ENCODE results near the gene NLRC5. TPM values are rescaled to one million over a fixed set of nuclear protein-coding genes. Genes with fewer than 3 reads are reported as not detected.
"Not testable (repeated sequence)": the region's sequence is repeated elsewhere in the genome, so short reads cannot be mapped to it uniquely, and the experiment has no call there.

Gene NLRC5
- total and polyA plus RNA-seq, 2 donors (not counting 3 experiments of a cell fraction or from before 2014, with no cell fraction given) = 7.4 to 26.3 TPM

DNA sequence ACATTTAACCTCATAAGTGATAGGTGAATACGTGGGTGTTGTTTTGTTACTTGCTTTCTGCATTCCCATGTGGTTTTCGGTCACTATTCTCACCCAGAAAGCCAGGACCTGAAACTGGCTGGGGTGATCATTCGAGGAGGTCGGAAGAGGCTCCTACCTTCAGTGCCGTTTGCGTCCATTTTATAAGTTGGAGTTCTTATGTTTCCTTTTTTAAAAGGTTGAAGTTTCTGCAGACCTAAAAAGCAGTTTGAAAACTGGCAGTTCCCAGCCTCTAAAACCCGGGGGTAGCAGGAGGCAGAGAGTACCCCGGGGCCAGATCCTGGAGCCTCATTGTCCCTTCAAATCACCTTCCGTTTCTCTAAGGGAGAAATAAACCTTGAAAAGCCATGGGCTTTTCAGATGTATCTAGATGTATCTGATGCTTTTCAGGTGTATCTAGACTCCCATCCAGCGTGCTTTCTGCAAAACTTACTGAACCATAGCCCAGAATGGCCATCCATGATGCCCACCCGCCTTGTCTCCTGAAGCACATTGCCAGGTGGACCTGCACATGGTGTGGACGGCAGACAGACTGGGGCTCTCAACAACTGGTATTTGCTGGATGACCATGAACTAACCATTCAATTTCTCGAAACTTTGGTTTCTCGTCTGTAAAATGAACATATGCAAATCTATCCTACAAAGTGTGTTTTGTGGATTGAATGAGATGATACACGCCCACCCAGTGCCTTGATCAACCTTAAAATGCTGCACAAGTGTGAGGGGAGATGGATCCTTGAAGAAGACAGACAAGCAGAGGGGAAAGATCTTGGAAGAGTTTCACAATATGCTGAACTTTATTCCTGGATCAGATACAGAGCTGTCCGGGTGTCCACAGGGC is 1.3 kb downstream of the NLRC5 start:
- Histone ChIP-seq H3K9ac (replicated peaks; ENCODE audit: extremely low read depth, insufficient read depth, low read length) (no peak overlapping the region), H3K9me3 (replicated peaks; ENCODE audit: control insufficient read depth, insufficient read depth, low read length) (no peaks in the 10 kb centered on the region), H3K4me3 (replicated peaks in 1 of 3; ENCODE audit: insufficient read depth in 1 of 3, low read depth in 1 of 3, low read length in 3 of 3) (no peak overlapping the region), H3K79me2 (ENCODE audit: control insufficient read depth, insufficient read depth, low read length) (peaks cover 6% of the 10 kb centered on the region), H2AFZ (ENCODE audit: low read depth, low read length) (no peak overlapping the region), H3K4me1 (ENCODE audit: control insufficient read depth, extremely low read depth, insufficient read depth, low read length) (peaks cover 15% of the 10 kb centered on the region), H4K20me1 (replicated peaks; ENCODE audit: control insufficient read depth, extremely low read depth, insufficient read depth, low read length) (no peaks in the 10 kb centered on the region), H3K27me3 (ENCODE audit: control insufficient read depth in 2 of 2, insufficient read depth in 2 of 2, low read length in 2 of 2) (no peaks in the 10 kb centered on the region), H3K36me3 (ENCODE audit: control insufficient read depth in 2 of 2, extremely low read depth in 1 of 2, insufficient read depth in 2 of 2, low read length in 2 of 2) (no peaks in the 10 kb centered on the region), H3K27ac (ENCODE audit: insufficient read depth, low read depth, low read length) (no peak overlapping the region), H3K9me1 (replicated peaks; ENCODE audit: control insufficient read depth, extremely low read depth, insufficient read depth, low read length) (no peaks in the 10 kb centered on the region), H3K4me2 (ENCODE audit: insufficient read depth, low read length) (peak overlapping the region; percentile 97)
- intact Hi-C loops (cut with micrococcal nuclease) (no loop called here), dilution Hi-C loops (cut with MboI; ENCODE audit: extremely low pct_ligation_motif_present, low sequenced_read_pairs) (no loop called here)
- DNase-seq (ENCODE audit: low read depth, low spot score) = no peak
- ChIA-PET POLR2A (no interaction called here), CTCF (interaction anchor here (3.2 kb wide), 2 partner anchors 26 to 55 kb away, joined by 24 to 27 read pairs; no protein-coding TSS in a partner anchor)
- no peak for FAIRE-seq
- no peak for TF ChIP-seq JUN (IDR thresholded peaks at IDR 0.05; ENCODE audit: borderline replicate concordance, insufficient read depth, insufficient read length, low read depth)
- TF ChIP-seq FOS (IDR thresholded peaks at IDR 0.05; ENCODE audit: borderline replicate concordance, insufficient read depth, low read length) = no peak
- TF ChIP-seq, protein P1, sequence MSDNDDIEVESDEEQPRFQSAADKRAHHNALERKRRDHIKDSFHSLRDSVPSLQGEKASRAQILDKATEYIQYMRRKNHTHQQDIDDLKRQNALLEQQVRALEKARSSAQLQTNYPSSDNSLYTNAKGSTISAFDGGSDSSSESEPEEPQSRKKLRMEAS (IDR thresholded peaks at IDR 0.05; ENCODE audit: insufficient read depth, insufficient read length) = no peak
- TF ChIP-seq EZH2 (IDR thresholded peaks at IDR 0.05; ENCODE audit: borderline replicate concordance, low read depth, low read length, severe bottlenecking) = no peak
- no peak for TF ChIP-seq MYC (IDR thresholded peaks at IDR 0.05; ENCODE audit: low read depth, low read length)
- TF ChIP-seq POLR2A (IDR thresholded peaks at IDR 0.05; ENCODE audit: low read depth, low read length) = no peak
- TF ChIP-seq GATA2 (IDR thresholded peaks at IDR 0.05; ENCODE audit: insufficient read depth, insufficient read length, low read depth, low read length) = no peak
- TF ChIP-seq POLR2AphosphoS5 (IDR thresholded peaks at IDR 0.05; ENCODE audit: insufficient read depth, low read depth, low read length) = no peak
- TF ChIP-seq, protein P2, sequence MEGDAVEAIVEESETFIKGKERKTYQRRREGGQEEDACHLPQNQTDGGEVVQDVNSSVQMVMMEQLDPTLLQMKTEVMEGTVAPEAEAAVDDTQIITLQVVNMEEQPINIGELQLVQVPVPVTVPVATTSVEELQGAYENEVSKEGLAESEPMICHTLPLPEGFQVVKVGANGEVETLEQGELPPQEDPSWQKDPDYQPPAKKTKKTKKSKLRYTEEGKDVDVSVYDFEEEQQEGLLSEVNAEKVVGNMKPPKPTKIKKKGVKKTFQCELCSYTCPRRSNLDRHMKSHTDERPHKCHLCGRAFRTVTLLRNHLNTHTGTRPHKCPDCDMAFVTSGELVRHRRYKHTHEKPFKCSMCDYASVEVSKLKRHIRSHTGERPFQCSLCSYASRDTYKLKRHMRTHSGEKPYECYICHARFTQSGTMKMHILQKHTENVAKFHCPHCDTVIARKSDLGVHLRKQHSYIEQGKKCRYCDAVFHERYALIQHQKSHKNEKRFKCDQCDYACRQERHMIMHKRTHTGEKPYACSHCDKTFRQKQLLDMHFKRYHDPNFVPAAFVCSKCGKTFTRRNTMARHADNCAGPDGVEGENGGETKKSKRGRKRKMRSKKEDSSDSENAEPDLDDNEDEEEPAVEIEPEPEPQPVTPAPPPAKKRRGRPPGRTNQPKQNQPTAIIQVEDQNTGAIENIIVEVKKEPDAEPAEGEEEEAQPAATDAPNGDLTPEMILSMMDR (IDR thresholded peaks at IDR 0.05; ENCODE audit: extremely low read depth in 1 of 2, insufficient read depth in 1 of 2, low read depth in 1 of 2, low read length in 2 of 2) = no peak
- TSS peak; percentile 6 for BruUV-seq (replicated peaks)

DNA sequence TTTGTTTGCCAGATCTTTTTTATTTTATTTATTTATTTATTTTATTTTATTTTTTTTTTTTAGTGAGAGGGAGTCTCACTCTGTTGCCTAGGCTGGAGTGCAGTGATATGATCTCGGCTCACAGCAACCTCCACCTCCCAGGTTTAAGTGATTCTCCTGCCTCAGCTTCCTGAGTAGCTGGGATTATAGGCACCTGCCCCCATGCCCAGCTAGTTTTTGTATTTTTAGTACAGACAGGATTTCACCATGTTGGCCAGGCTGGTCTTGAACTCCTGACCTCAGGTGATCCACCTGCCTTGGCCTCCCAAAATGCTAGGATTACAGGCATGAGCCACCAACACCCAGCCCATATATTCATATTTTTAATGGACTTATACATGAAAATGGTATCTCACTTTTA is 3.1 kb downstream of the NLRC5 start:
- BruUV-seq (replicated peaks); H3K4me2 ChIP-seq (ENCODE audit: insufficient read depth, low read length); dilution Hi-C loops (cut with MboI; ENCODE audit: extremely low pct_ligation_motif_present, low sequenced_read_pairs); intact Hi-C loops (cut with micrococcal nuclease); FAIRE-seq; H3K27ac ChIP-seq (ENCODE audit: insufficient read depth, low read depth, low read length); H3K4me3 ChIP-seq (replicated peaks in 1 of 3; ENCODE audit: insufficient read depth in 1 of 3, low read depth in 1 of 3, low read length in 3 of 3); CTCF ChIA-PET; H3K79me2 ChIP-seq (ENCODE audit: control insufficient read depth, insufficient read depth, low read length); H3K27me3 ChIP-seq (ENCODE audit: control insufficient read depth in 2 of 2, insufficient read depth in 2 of 2, low read length in 2 of 2); H3K9me1 ChIP-seq (replicated peaks; ENCODE audit: control insufficient read depth, extremely low read depth, insufficient read depth, low read length); DNase-seq (ENCODE audit: low read depth, low spot score); H4K20me1 ChIP-seq (replicated peaks; ENCODE audit: control insufficient read depth, extremely low read depth, insufficient read depth, low read length); POLR2A ChIA-PET; H3K9me3 ChIP-seq (replicated peaks; ENCODE audit: control insufficient read depth, insufficient read depth, low read length); H3K9ac ChIP-seq (replicated peaks; ENCODE audit: extremely low read depth, insufficient read depth, low read length); H3K36me3 ChIP-seq (ENCODE audit: control insufficient read depth in 2 of 2, extremely low read depth in 1 of 2, insufficient read depth in 2 of 2, low read length in 2 of 2); H2AFZ ChIP-seq (ENCODE audit: low read depth, low read length): not testable (repeated sequence)
- H3K4me1 ChIP-seq (ENCODE audit: control insufficient read depth, extremely low read depth, insufficient read depth, low read length) = peaks cover 15% of the 10 kb centered on the region

Data from endothelial cell of umbilical vein (primary cell).